Measurements from ENCODE around the gene ST6GALNAC2.
A peak's percentile ranks its signal among the peaks of the same experiment; 100 is the strongest.

ST6GALNAC2 gene

GRCh38 chr17:76548378-76549214 is 37.1 kb downstream of the ST6GALNAC2 start:
- no peak overlapping the region for H3K4me3 ChIP-seq (ENCODE audit: low read depth, low read length)
- DNase-seq (ENCODE audit: low read depth): no peak
- TF ChIP-seq CTCF (IDR thresholded peaks at IDR 0.05; ENCODE audit: low read depth, low read length, missing control alignments): no peak

GRCh38 chr17:76547642-76548202 is 37.9 kb downstream of the ST6GALNAC2 start:
- TF ChIP-seq CTCF (IDR thresholded peaks at IDR 0.05; ENCODE audit: low read depth, low read length, missing control alignments): no peak
- DNase-seq (ENCODE audit: low read depth): no peak
- no peak overlapping the region for H3K4me3 ChIP-seq (ENCODE audit: low read depth, low read length)

- TF ChIP-seq CTCF (IDR thresholded peaks at IDR 0.05; ENCODE audit: low read depth, low read length, missing control alignments): peak; percentile 75
- no peak overlapping the region for H3K4me3 ChIP-seq (ENCODE audit: low read depth, low read length)
- no peak for DNase-seq (ENCODE audit: low read depth)
Observed at GRCh38 chr17:76547183-76547641, 38.4 kb downstream of the ST6GALNAC2 start.

- DNase-seq (ENCODE audit: low read depth): no peak
- no peak overlapping the region for H3K4me3 ChIP-seq (ENCODE audit: low read depth, low read length)
- no peak for TF ChIP-seq CTCF (IDR thresholded peaks at IDR 0.05; ENCODE audit: low read depth, low read length, missing control alignments)
Observed at GRCh38 chr17:76546556-76547182, 39.0 kb downstream of the ST6GALNAC2 start.

GRCh38 chr17:76545918-76546555 is 39.6 kb downstream of the ST6GALNAC2 start:
- no peak overlapping the region for H3K4me3 ChIP-seq (ENCODE audit: low read depth, low read length)
- no peak for DNase-seq (ENCODE audit: low read depth)
- no peak for TF ChIP-seq CTCF (IDR thresholded peaks at IDR 0.05; ENCODE audit: low read depth, low read length, missing control alignments)

GRCh38 chr17:76544546-76545365 is 40.9 kb downstream of the ST6GALNAC2 start:
- H3K4me3 ChIP-seq (ENCODE audit: low read depth, low read length): no peak overlapping the region
- no peak for DNase-seq (ENCODE audit: low read depth)
- TF ChIP-seq CTCF (IDR thresholded peaks at IDR 0.05; ENCODE audit: low read depth, low read length, missing control alignments): no peak
